HEK293 (cell line): ENCODE data around the gene NAV3.

Experiments
- CTCF ChIA-PET: fragments of 350-600 bp; formaldehyde crosslinking; extraction: SDS; loops from one replicate; lab custom pipeline; 2021; ENCODE audit warnings: antibody characterized with exemption; lab: Yijun Ruan, JAX
- POLR2A ChIA-PET: fragments of 300-600 bp; formaldehyde crosslinking; extraction: SDS; loops from one replicate; lab custom pipeline; 2020; ENCODE audit warnings: antibody characterized with exemption, inconsistent platforms; lab: Yijun Ruan, JAX
- H3K27ac ChIP-seq: fragments of 200-500 bp; sonication (Bioruptor generic); 2 replicates; pipeline ENCODE4 v1.5.1; 2014; ENCODE audit warnings: low read depth, low read length, control low read depth, inconsistent platforms; ENCODE audit errors: extremely low read depth
- H3K36me3 ChIP-seq, 2 experiments: fragments of 200-500 bp in 1 of 2; sonication (Bioruptor generic) in 1 of 2; 1 replicate in 1 of 2; 2 replicates in 1 of 2; pipeline ENCODE4 v1.5.1; 2014 to 2017; ENCODE audit warnings: inconsistent platforms in 2 of 2, low read length in 2 of 2; ENCODE audit not compliant: control insufficient read depth in 2 of 2, insufficient read depth in 1 of 2
- H3K4me1 ChIP-seq: fragments of 200-500 bp; sonication (Bioruptor generic); 2 replicates; pipeline ENCODE4 v1.5.1; 2014; ENCODE audit warnings: mild to moderate bottlenecking, low read length, inconsistent platforms; ENCODE audit not compliant: control insufficient read depth, insufficient read depth
- H3K4me3 ChIP-seq: 2 replicates; pipeline ENCODE4 v1.5.1; 2011; ENCODE audit warnings: low read depth, mild to moderate bottlenecking, control low read depth, low read length, moderate library complexity
- H3K9me3 ChIP-seq: fragments of 200-500 bp; sonication (Bioruptor generic); 2 replicates; pipeline ENCODE4 v1.5.1; 2014; ENCODE audit warnings: low read depth, low read length, inconsistent platforms; ENCODE audit not compliant: control insufficient read depth, insufficient read depth
- ATF2 ChIP-seq: fragments of 450-650 bp; formaldehyde crosslinking; IDR thresholded peaks from 2 replicates; pipeline ENCODE4 v1.5.1; 2016; ENCODE audit warnings: missing biosample characterization, missing genetic modification characterization, low read depth
- GLI4 ChIP-seq: fragments of 450-650 bp; formaldehyde crosslinking; IDR thresholded peaks from 2 replicates; pipeline ENCODE4 v1.5.1; 2016; ENCODE audit warnings: missing biosample characterization, missing genetic modification characterization
- KLF8 ChIP-seq: fragments of 450-650 bp; formaldehyde crosslinking; IDR thresholded peaks from 2 replicates; pipeline ENCODE4 v1.5.1; 2016; ENCODE audit warnings: missing biosample characterization, missing genetic modification characterization
- MYNN ChIP-seq: fragments of 450-650 bp; formaldehyde crosslinking; IDR thresholded peaks from 2 replicates; pipeline ENCODE4 v1.5.1; 2016; ENCODE audit warnings: missing biosample characterization, missing genetic modification characterization, borderline replicate concordance
- ZBTB1 ChIP-seq: fragments of 450-650 bp; formaldehyde crosslinking; IDR thresholded peaks from 2 replicates; pipeline ENCODE4 v1.5.1; 2016; ENCODE audit warnings: missing biosample characterization, missing genetic modification characterization
- ZFHX2 ChIP-seq: fragments of 450-650 bp; formaldehyde crosslinking; conservative IDR thresholded peaks from 2 replicates; pipeline ENCODE4 v1.5.1; 2016; ENCODE audit warnings: missing biosample characterization, missing genetic modification characterization
- ZFP41 ChIP-seq: fragments of 450-650 bp; formaldehyde crosslinking; IDR thresholded peaks from 2 replicates; pipeline ENCODE4 v1.5.1; 2016; ENCODE audit warnings: missing biosample characterization, missing genetic modification characterization, borderline replicate concordance
- ZFP69B ChIP-seq: fragments of 450-650 bp; formaldehyde crosslinking; IDR thresholded peaks from 2 replicates; pipeline ENCODE4 v1.5.1; 2016; ENCODE audit warnings: missing biosample characterization, missing genetic modification characterization
- ZNF114 ChIP-seq: fragments of 450-650 bp; formaldehyde crosslinking; IDR thresholded peaks from 2 replicates; pipeline ENCODE4 v1.5.0; 2017; ENCODE audit warnings: missing biosample characterization, missing genetic modification characterization
- ZNF138 ChIP-seq: fragments of 450-650 bp; formaldehyde crosslinking; IDR thresholded peaks from 2 replicates; pipeline ENCODE4 v1.5.1; 2016; ENCODE audit warnings: missing biosample characterization, missing genetic modification characterization, borderline replicate concordance
- ZNF155 ChIP-seq: fragments of 450-650 bp; formaldehyde crosslinking; IDR thresholded peaks from 2 replicates; pipeline ENCODE4 v1.5.1; 2016; ENCODE audit warnings: missing biosample characterization, missing genetic modification characterization
- ZNF211 ChIP-seq: fragments of 450-650 bp; formaldehyde crosslinking; IDR thresholded peaks from 2 replicates; pipeline ENCODE4 v1.5.1; 2016; ENCODE audit warnings: low read depth, missing biosample characterization, missing genetic modification characterization
- ZNF214 ChIP-seq: fragments of 450-650 bp; formaldehyde crosslinking; IDR thresholded peaks from 2 replicates; pipeline ENCODE4 v1.5.1; 2017; ENCODE audit warnings: missing biosample characterization, mild to moderate bottlenecking, missing genetic modification characterization, borderline replicate concordance
- ZNF350 ChIP-seq: fragments of 450-650 bp; formaldehyde crosslinking; IDR thresholded peaks from 2 replicates; pipeline ENCODE4 v1.5.0; 2017; ENCODE audit warnings: missing biosample characterization, mild to moderate bottlenecking, missing genetic modification characterization
- ZNF501 ChIP-seq: fragments of 450-650 bp; formaldehyde crosslinking; IDR thresholded peaks from 2 replicates; pipeline ENCODE4 v1.5.1; 2016; ENCODE audit warnings: missing biosample characterization, missing genetic modification characterization
- ZNF514 ChIP-seq: fragments of 450-650 bp; formaldehyde crosslinking; IDR thresholded peaks from 2 replicates; pipeline ENCODE4 v1.5.1; 2016; ENCODE audit warnings: missing biosample characterization, missing genetic modification characterization
- ZNF530 ChIP-seq: fragments of 450-650 bp; formaldehyde crosslinking; IDR thresholded peaks from 2 replicates; pipeline ENCODE4 v1.5.1; 2016; ENCODE audit warnings: low read depth, missing biosample characterization, missing genetic modification characterization
- ZNF701 ChIP-seq: fragments of 450-650 bp; formaldehyde crosslinking; IDR thresholded peaks from 2 replicates; pipeline ENCODE4 v1.5.1; 2016; ENCODE audit warnings: missing biosample characterization, missing genetic modification characterization
- ZNF791 ChIP-seq: fragments of 450-650 bp; formaldehyde crosslinking; IDR thresholded peaks from 2 replicates; pipeline ENCODE4 v1.5.1; 2016; ENCODE audit warnings: missing biosample characterization, missing genetic modification characterization
- ZSCAN23 ChIP-seq: fragments of 450-650 bp; formaldehyde crosslinking; IDR thresholded peaks from 2 replicates; pipeline ENCODE4 v1.5.1; 2016; ENCODE audit warnings: missing biosample characterization, missing genetic modification characterization
- TF ChIP-seq, protein P1 (sequence below): fragments of 450-650 bp; formaldehyde crosslinking; IDR thresholded peaks from 2 replicates; pipeline ENCODE4 v1.5.1; 2016; ENCODE audit warnings: missing biosample characterization, missing genetic modification characterization
- TF ChIP-seq, protein P2 (sequence below): fragments of 450-650 bp; formaldehyde crosslinking; IDR thresholded peaks from 2 replicates; pipeline ENCODE4 v1.5.1; 2016; ENCODE audit warnings: missing biosample characterization, missing genetic modification characterization
- TF ChIP-seq, protein P3 (sequence below): fragments of 450-650 bp; formaldehyde crosslinking; IDR thresholded peaks from 2 replicates; pipeline ENCODE4 v1.5.1; 2017; ENCODE audit warnings: missing biosample characterization, missing genetic modification characterization
- TF ChIP-seq, protein P4 (sequence below): fragments of 450-650 bp; formaldehyde crosslinking; IDR thresholded peaks from 2 replicates; pipeline ENCODE4 v1.5.1; 2016; ENCODE audit warnings: missing biosample characterization, missing genetic modification characterization

The NAV3 gene

GRCh38 chr12:77814386-77814785 lies 16.3 kb upstream of the NAV3 start:
- ChIA-PET POLR2A (no interaction called here), CTCF (no interaction called here)
- H3K36me3 ChIP-seq: no peaks in the 10 kb centered on the region
- H3K27ac ChIP-seq: no peak overlapping the region
- peaks cover 21% of the 10 kb centered on the region for H3K4me1 ChIP-seq
- H3K4me3 ChIP-seq: no peak overlapping the region
- no peaks in the 10 kb centered on the region for H3K9me3 ChIP-seq
- TF ChIP-seq ZNF138 (tag by site-specific recombination): no peak
- no peak for TF ChIP-seq KLF8 (tag by site-specific recombination)
- TF ChIP-seq ZFHX2 (tag by site-specific recombination): no peak
- no peak for TF ChIP-seq ZNF514 (tag by site-specific recombination)
- no peak for TF ChIP-seq ZNF350 (tag by site-specific recombination)
- TF ChIP-seq, protein P1, sequence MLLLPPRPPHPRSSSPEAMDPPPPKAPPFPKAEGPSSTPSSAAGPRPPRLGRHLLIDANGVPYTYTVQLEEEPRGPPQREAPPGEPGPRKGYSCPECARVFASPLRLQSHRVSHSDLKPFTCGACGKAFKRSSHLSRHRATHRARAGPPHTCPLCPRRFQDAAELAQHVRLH (tag by site-specific recombination): no peak
- TF ChIP-seq ZBTB1 (tag by site-specific recombination): no peak

- ChIA-PET CTCF (interaction anchor here (1.1 to 1.2 kb wide), 2 partner anchors 91 to 110 kb away, joined by 3 read pairs; no protein-coding TSS in a partner anchor), POLR2A (no interaction called here)
- Histone ChIP-seq H3K9me3 (no peaks in the 10 kb centered on the region), H3K36me3 (no peaks in the 10 kb centered on the region), H3K4me1 (peaks cover 21% of the 10 kb centered on the region), H3K4me3 (no peak overlapping the region), H3K27ac (no peak overlapping the region)
- TF ChIP-seq ZNF155 (tag by site-specific recombination) (no peak), ZNF791 (tag by site-specific recombination) (no peak), ZFP69B (no peak), ZSCAN23 (tag by site-specific recombination) (no peak), ATF2 (tag by site-specific recombination) (no peak), ZNF214 (no peak), ZFP41 (no peak), ZNF701 (no peak), MYNN (tag by site-specific recombination) (no peak), GLI4 (tag by site-specific recombination) (no peak), ZNF501 (tag by site-specific recombination) (no peak), ZNF211 (tag by site-specific recombination) (no peak), ZNF530 (tag by site-specific recombination) (no peak), ZNF114 (tag by site-specific recombination) (no peak)
- TF ChIP-seq, protein P2, sequence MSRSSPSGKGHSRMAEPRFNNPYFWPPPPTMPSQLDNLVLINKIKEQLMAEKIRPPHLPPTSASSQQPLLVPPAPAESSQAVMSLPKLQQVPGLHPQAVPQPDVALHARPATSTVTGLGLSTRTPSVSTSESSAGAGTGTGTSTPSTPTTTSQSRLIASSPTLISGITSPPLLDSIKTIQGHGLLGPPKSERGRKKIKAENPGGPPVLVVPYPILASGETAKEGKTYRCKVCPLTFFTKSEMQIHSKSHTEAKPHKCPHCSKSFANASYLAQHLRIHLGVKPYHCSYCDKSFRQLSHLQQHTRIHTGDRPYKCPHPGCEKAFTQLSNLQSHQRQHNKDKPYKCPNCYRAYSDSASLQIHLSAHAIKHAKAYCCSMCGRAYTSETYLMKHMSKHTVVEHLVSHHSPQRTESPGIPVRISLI (tag by site-specific recombination): no peak
- TF ChIP-seq, protein P3, sequence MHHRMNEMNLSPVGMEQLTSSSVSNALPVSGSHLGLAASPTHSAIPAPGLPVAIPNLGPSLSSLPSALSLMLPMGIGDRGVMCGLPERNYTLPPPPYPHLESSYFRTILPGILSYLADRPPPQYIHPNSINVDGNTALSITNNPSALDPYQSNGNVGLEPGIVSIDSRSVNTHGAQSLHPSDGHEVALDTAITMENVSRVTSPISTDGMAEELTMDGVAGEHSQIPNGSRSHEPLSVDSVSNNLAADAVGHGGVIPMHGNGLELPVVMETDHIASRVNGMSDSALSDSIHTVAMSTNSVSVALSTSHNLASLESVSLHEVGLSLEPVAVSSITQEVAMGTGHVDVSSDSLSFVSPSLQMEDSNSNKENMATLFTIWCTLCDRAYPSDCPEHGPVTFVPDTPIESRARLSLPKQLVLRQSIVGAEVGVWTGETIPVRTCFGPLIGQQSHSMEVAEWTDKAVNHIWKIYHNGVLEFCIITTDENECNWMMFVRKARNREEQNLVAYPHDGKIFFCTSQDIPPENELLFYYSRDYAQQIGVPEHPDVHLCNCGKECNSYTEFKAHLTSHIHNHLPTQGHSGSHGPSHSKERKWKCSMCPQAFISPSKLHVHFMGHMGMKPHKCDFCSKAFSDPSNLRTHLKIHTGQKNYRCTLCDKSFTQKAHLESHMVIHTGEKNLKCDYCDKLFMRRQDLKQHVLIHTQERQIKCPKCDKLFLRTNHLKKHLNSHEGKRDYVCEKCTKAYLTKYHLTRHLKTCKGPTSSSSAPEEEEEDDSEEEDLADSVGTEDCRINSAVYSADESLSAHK (tag by site-specific recombination): no peak
- TF ChIP-seq, protein P4, sequence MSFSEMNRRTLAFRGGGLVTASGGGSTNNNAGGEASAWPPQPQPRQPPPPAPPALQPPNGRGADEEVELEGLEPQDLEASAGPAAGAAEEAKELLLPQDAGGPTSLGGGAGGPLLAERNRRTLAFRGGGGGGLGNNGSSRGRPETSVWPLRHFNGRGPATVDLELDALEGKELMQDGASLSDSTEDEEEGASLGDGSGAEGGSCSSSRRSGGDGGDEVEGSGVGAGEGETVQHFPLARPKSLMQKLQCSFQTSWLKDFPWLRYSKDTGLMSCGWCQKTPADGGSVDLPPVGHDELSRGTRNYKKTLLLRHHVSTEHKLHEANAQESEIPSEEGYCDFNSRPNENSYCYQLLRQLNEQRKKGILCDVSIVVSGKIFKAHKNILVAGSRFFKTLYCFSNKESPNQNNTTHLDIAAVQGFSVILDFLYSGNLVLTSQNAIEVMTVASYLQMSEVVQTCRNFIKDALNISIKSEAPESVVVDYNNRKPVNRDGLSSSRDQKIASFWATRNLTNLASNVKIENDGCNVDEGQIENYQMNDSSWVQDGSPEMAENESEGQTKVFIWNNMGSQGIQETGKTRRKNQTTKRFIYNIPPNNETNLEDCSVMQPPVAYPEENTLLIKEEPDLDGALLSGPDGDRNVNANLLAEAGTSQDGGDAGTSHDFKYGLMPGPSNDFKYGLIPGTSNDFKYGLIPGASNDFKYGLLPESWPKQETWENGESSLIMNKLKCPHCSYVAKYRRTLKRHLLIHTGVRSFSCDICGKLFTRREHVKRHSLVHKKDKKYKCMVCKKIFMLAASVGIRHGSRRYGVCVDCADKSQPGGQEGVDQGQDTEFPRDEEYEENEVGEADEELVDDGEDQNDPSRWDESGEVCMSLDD (tag by site-specific recombination): no peak
Observed at GRCh38 chr12:77816196-77816595, 14.5 kb upstream of the NAV3 start.
